Mammary microvascular endothelial cell (primary cell): ENCODE measurements around the gene ZNF570. TPM values are rescaled to one million over a fixed set of nuclear protein-coding genes. Genes with fewer than 3 reads are reported as not detected.

ENCODE experiments used
- total RNA-seq: library from RNA; depleted of rRNA; stranded (reverse); fragments of >200 nt; gene quantifications from 2 replicates; pipeline ENCODE4 v1.2.3, GENCODE V29; 2015

The ZNF570 gene
- total RNA-seq, result 2.1 and 2.2 TPM in 2 replicates

GRCh38 chr19:37468961-37469777, at the start of gene ZNF570:
ZNF570 (plus strand) TSS chr19:37469356; CDS start chr19:37470355, 999 bp downstream.

GRCh38 chr19:37466798-37467607, 2.2 kb upstream of the ZNF570 start, which contains the start of gene ZNF569:
ZNF569 (minus strand) TSS chr19:37467444; CDS start chr19:37444921, 22,523 bp downstream.

GRCh38 chr19:37506387-37507166, 37.4 kb downstream of the ZNF570 start, which contains the start of gene ZNF793:
ZNF793 (plus strand) TSS chr19:37506939; CDS start chr19:37523440, 16,501 bp downstream.

Other genes starting within 250 kb of the ZNF570 start
- 1.5 and 1.9 TPM in 2 replicates for gene ZNF527, start 98.3 kb upstream of the ZNF570 start, total RNA-seq
- gene ZNF569, start 1.9 kb upstream of the ZNF570 start, total RNA-seq, result 2.5 and 3.6 TPM in 2 replicates
- 0.34 and 0.73 TPM in 2 replicates for gene ZNF793, start 37.6 kb downstream of the ZNF570 start, total RNA-seq
- gene ZNF571, start 125.4 kb downstream of the ZNF570 start, total RNA-seq, result 1.6 and 1.8 TPM in 2 replicates
- 1.4 TPM in 1 of 2 replicates, not detected in the other for gene ZNF540, start 125.5 kb downstream of the ZNF570 start, total RNA-seq
- gene ZFP30, start 186.1 kb downstream of the ZNF570 start, total RNA-seq, result 6.1 and 12.3 TPM in 2 replicates